Epithelial cell of proximal tubule (primary cell): Measurements from ENCODE around the gene PCDHA9. TPM values are rescaled to one million over a fixed set of nuclear protein-coding genes. Genes with fewer than 3 reads are reported as not detected.
A peak's percentile ranks its signal among the peaks of the same experiment; 100 is the strongest.
"Not testable (repeated sequence)": the region's sequence is repeated elsewhere in the genome, so short reads cannot be mapped to it uniquely, and the experiment has no call there.

ENCODE experiments used
- DNase-seq: peaks from one replicate; pipeline ENCODE4 v3.0.0-alpha.2; 2011; ENCODE audit warnings: low read depth
- H3K4me3 ChIP-seq: 2 replicates; pipeline ENCODE4 v1.5.1; 2011; ENCODE audit warnings: low read depth, mild to moderate bottlenecking, low read length
- total RNA-seq: library from RNA; depleted of rRNA; stranded (reverse); fragments of >200 nt; gene quantifications from 2 replicates; pipeline ENCODE4 v1.2.3, GENCODE V29; 2015
- TF ChIP-seq, protein P1 (sequence below): conservative IDR thresholded peaks from 2 replicates; pipeline ENCODE4 v1.5.1; 2012; ENCODE audit warnings: low read depth, mild to moderate bottlenecking, low read length

PCDHA9 gene, protein sequence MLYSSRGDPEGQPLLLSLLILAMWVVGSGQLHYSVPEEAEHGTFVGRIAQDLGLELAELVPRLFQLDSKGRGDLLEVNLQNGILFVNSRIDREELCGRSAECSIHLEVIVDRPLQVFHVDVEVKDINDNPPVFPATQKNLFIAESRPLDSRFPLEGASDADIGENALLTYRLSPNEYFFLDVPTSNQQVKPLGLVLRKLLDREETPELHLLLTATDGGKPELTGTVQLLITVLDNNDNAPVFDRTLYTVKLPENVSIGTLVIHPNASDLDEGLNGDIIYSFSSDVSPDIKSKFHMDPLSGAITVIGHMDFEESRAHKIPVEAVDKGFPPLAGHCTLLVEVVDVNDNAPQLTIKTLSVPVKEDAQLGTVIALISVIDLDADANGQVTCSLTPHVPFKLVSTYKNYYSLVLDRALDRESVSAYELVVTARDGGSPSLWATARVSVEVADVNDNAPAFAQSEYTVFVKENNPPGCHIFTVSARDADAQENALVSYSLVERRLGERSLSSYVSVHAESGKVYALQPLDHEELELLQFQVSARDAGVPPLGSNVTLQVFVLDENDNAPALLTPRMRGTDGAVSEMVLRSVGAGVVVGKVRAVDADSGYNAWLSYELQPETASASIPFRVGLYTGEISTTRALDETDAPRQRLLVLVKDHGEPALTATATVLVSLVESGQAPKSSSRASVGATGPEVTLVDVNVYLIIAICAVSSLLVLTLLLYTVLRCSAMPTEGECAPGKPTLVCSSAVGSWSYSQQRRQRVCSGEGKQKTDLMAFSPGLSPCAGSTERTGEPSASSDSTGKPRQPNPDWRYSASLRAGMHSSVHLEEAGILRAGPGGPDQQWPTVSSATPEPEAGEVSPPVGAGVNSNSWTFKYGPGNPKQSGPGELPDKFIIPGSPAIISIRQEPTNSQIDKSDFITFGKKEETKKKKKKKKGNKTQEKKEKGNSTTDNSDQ
- not detected in 2 replicates for total RNA-seq

DNA sequence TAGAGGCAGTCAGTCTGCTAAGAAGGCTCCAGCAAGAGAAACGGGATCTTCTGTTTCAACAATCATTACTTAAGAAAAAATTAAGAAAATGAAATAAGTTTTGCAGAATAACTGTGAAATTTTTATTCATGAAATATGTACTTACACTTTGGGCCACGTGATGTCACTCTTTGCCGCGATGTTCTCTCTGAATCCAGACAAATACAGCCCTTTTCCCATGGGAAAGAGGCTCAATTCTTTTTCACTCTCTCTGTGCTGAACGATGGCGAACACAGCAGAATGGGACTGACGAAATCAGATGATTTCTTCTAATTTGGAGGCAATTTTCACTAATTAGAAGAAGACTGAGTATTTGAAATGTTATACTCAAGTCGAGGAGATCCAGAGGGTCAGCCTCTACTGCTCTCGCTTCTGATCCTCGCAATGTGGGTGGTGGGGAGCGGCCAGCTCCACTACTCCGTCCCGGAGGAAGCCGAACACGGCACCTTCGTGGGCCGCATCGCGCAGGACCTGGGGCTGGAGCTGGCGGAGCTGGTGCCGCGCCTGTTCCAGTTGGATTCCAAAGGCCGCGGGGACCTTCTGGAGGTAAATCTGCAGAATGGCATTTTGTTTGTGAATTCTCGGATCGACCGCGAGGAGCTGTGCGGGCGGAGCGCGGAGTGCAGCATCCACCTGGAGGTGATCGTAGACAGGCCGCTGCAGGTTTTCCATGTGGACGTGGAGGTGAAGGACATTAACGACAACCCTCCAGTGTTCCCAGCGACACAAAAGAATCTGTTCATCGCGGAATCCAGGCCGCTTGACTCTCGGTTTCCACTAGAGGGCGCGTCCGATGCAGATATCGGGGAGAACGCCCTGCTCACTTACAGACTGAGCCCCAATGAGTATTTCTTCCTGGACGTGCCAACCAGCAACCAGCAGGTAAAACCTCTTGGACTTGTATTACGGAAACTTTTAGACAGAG lies at the start of gene PCDHA9:
Gene PCDHA9 (plus strand): TSS at position 244 of the 964 bp plus-strand sequence. CDS start 114 bp downstream, at position 358.
- not testable (repeated sequence) for DNase-seq, H3K4me3 ChIP-seq

DNA sequence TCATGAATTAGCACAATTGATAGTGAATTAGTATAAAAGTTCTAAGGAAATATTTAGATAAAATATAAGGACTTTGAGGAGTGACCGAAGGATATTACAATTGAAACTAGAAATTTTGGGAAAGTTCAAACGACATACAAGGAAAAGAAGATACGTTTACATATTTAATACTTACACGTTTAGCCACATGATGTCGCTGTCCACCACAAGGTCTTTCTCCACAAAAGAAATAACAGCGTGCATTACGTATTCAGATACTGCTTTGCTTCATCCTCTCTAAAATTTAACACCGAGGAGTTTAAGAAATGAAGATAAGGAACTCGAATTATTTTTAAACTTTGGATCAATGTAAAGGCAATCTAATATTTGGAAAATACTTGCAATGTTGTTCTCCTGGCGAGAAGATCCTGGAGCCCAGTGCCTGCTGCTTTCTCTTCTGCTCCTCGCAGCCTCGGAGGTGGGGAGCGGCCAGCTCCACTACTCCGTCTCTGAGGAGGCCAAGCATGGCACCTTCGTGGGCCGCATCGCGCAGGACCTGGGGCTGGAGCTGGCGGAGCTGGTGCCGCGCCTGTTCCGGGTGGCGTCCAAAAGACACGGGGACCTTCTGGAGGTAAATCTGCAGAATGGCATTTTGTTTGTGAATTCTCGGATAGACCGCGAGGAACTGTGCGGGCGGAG lies 47.2 kb upstream of the PCDHA9 start, which contains the start of gene PCDHA3:
Gene PCDHA3 (plus strand): TSS at position 242 of the 678 bp plus-strand sequence.
- H3K4me3 ChIP-seq, result peak within 1 kb of the TSS; percentile 44
- TF ChIP-seq, protein P1, sequence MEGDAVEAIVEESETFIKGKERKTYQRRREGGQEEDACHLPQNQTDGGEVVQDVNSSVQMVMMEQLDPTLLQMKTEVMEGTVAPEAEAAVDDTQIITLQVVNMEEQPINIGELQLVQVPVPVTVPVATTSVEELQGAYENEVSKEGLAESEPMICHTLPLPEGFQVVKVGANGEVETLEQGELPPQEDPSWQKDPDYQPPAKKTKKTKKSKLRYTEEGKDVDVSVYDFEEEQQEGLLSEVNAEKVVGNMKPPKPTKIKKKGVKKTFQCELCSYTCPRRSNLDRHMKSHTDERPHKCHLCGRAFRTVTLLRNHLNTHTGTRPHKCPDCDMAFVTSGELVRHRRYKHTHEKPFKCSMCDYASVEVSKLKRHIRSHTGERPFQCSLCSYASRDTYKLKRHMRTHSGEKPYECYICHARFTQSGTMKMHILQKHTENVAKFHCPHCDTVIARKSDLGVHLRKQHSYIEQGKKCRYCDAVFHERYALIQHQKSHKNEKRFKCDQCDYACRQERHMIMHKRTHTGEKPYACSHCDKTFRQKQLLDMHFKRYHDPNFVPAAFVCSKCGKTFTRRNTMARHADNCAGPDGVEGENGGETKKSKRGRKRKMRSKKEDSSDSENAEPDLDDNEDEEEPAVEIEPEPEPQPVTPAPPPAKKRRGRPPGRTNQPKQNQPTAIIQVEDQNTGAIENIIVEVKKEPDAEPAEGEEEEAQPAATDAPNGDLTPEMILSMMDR, result peak; percentile 42
- no peak for DNase-seq

DNA sequence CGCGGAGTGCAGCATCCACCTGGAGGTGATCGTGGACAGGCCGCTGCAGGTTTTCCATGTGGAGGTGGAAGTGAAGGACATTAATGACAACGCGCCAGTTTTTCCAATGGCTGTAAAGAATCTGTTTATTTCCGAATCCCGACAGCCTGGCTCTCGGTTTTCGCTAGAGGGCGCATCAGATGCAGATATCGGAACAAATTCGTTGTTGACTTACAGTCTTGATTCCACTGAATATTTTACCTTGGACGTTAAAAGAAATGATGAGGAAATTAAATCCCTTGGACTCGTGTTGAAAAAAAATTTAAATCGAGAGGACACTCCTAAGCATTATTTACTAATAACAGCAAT lies 46.7 kb upstream of the PCDHA9 start:
- DNase-seq, result no peak
- TF ChIP-seq, protein P1, result peak; percentile 44
- peak overlapping the region; percentile 44 for H3K4me3 ChIP-seq

DNA sequence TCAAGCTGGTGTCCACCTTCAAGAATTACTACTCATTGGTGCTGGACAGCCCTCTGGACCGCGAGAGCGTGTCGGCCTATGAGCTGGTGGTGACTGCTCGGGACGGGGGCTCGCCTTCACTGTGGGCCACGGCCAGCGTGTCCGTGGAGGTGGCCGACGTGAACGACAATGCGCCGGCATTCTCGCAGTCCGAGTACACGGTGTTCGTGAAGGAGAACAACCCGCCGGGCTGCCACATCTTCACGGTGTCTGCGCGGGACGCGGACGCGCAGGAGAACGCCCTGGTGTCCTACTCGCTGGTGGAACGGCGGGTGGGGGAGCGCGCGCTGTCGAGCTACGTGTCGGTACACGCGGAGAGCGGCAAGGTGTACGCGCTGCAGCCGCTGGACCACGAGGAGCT lies 45.8 kb upstream of the PCDHA9 start:
- not testable (repeated sequence) for DNase-seq, H3K4me3 ChIP-seq

DNA sequence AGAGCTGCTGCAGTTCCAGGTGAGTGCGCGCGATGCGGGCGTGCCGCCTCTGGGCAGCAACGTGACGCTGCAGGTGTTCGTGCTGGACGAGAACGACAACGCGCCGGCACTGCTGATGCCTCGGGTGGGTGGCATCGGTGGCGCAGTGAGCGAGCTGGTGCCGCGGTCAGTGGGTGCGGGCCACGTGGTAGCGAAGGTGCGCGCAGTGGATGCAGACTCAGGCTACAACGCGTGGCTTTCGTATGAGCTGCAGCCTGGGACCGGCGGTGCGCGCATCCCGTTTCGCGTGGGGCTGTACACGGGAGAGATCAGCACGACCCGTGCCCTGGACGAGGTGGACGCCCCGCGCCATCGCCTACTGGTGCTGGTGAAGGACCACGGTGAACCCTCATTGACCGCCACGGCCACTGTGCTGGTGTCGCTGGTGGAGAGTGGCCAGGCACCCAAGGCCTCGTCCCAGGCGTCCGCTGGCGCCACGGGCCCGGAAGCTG lies 45.4 kb upstream of the PCDHA9 start:
- TF ChIP-seq, protein P1, result no peak
- no peak for DNase-seq
- H3K4me3 ChIP-seq, result no peak overlapping the region

DNA sequence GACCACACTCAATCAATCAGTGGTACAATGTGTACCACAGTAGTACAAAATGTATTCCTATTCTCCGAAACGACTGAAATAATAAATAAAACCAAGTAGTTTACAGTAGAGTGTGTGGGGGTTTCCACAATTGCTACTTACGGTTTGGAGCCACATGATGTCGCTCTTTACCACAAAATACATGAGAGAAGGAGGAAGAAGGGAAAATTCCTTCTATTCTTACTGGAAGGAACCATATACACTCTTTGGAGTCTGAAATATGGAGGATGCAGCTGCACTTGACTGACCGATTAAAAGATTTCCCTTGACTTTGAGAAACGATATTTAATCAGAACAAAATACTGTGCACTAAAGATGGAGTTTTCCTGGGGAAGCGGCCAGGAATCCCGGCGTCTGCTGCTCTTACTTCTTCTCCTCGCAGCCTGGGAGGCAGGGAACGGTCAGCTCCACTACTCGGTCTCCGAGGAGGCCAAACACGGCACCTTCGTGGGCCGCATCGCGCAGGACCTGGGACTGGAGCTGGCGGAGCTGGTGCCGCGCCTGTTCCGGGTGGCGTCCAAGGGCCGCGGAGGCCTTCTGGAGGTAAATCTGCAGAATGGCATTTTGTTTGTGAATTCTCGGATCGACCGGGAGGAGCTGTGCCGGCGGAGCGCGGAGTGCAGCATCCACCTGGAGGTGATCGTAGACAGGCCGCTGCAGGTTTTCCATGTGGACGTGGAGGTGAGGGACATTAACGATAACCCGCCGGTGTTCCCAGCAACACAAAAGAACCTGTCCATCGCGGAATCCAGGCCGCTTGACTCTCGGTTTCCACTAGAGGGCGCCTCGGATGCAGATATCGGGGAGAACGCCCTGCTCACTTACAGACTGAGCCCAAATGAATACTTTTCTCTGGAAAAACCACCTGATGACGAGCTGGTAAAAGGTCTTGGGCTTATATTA lies 41.1 kb upstream of the PCDHA9 start, which contains the start of gene PCDHA4:
Gene PCDHA4 (plus strand): TSS at position 235 of the 942 bp plus-strand sequence.
- TF ChIP-seq, protein P1, result peak; percentile 59
- peak within 1 kb of the TSS; percentile 52 for H3K4me3 ChIP-seq
- no peak for DNase-seq

DNA sequence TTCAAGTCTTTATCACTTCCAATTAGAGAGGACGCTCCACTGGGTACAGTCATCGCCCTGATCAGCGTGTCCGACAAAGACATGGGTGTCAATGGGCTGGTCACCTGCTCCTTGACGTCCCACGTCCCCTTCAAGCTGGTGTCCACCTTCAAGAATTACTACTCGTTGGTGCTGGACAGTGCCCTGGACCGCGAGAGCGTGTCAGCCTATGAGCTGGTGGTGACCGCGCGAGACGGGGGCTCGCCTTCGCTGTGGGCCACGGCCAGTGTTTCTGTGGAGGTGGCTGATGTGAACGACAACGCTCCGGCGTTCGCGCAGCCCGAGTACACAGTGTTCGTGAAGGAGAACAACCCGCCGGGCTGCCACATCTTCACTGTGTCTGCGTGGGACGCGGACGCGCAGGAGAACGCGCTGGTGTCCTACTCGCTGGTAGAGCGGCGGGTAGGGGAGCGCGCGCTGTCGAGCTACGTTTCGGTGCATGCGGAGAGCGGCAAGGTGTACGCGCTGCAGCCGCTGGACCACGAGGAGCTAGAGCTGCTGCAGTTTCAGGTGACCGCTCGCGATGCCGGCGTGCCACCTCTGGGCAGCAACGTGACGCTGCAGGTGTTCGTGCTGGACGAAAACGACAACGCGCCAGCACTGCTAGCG lies 39.8 kb upstream of the PCDHA9 start:
- not testable (repeated sequence) for H3K4me3 ChIP-seq, DNase-seq
